ENCODE data around the gene ZC2HC1B. TPM values are rescaled to one million over a fixed set of nuclear protein-coding genes. Genes with fewer than 3 reads are reported as not detected.
A peak's percentile ranks its signal among the peaks of the same experiment; 100 is the strongest.

Gene ZC2HC1B
- total RNA-seq, 1 donor from 2014 or later = not detected

DNA sequence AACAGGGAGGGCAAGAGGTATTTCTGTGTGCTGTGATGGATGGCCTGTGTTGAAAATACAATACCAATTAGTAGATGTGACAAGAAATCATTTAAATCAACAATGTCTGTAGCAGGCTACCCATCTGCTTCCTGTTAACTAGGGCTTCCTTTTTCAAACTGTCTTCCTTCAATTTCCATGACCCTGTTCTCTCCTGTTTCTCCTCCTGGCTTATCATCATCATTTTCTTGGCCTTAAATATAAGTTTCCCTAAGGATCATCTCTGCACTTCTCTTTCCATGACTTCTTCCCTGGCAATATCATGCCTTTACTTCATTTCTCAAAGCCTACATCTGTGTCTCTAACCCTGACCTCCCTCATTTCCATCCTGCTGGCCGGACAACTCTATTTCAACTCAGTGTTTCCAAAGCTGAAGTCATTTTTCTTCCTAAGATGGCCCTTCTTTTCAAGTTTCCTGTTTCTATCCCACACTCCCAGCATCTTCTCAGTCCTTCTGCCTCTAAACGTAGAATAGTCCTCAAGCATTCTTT lies 18.2 kb downstream of the ZC2HC1B start:
- H3K4me3 ChIP-seq = no peak overlapping the region
- H3K36me3 ChIP-seq = no peaks in the 10 kb centered on the region
- no peaks in the 10 kb centered on the region for H3K27me3 ChIP-seq (ENCODE audit: low read depth)
- no peak for DNase-seq
- ATAC-seq = no peak
- H3K9me3 ChIP-seq = peaks cover 18% of the 10 kb centered on the region
- TF ChIP-seq, protein P1, sequence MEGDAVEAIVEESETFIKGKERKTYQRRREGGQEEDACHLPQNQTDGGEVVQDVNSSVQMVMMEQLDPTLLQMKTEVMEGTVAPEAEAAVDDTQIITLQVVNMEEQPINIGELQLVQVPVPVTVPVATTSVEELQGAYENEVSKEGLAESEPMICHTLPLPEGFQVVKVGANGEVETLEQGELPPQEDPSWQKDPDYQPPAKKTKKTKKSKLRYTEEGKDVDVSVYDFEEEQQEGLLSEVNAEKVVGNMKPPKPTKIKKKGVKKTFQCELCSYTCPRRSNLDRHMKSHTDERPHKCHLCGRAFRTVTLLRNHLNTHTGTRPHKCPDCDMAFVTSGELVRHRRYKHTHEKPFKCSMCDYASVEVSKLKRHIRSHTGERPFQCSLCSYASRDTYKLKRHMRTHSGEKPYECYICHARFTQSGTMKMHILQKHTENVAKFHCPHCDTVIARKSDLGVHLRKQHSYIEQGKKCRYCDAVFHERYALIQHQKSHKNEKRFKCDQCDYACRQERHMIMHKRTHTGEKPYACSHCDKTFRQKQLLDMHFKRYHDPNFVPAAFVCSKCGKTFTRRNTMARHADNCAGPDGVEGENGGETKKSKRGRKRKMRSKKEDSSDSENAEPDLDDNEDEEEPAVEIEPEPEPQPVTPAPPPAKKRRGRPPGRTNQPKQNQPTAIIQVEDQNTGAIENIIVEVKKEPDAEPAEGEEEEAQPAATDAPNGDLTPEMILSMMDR (IDR thresholded peaks at IDR 0.05) = no peak
- intact Hi-C loops (cut with DNase I) = no loop called here
- no peaks in the 10 kb centered on the region for H3K4me1 ChIP-seq
- no peak overlapping the region for H3K27ac ChIP-seq

DNA sequence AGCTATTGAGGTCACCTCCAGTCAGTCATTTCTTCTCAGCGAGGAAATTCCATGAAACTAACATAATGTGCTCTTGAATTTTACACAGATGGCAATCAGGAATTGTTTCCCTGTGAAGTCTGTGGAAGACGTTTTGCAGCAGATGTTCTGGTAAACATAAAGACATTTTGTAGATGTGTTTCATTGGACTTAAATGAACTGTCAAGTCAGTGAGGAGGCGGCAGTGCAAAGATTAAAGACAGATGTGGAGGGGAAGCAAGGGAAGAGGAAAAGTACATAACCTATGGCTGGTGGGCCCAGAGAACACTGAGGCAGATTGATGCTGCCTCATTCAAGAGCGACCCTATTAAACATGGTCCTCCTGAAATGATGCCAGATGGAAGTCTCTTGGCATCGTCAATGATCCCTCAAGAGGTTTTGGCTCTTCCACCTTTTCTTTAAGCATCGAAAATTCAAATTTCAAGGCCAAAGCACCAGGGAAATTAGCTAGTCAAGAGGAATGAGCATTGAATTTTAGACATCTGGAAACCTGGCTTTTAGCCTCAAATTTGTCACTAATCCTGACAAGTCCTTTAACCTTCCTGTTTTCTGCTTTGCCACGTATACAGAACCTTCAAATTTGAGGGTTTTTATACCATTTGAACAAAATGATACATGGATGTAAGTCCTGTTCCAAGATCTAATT lies 20.1 kb downstream of the ZC2HC1B start:
- intact Hi-C loops (cut with DNase I) = no loop called here
- Histone ChIP-seq H3K9me3 (peaks cover 1% of the 10 kb centered on the region), H3K27me3 (ENCODE audit: low read depth) (no peaks in the 10 kb centered on the region), H3K36me3 (no peaks in the 10 kb centered on the region), H3K27ac (no peak overlapping the region), H3K4me3 (no peak overlapping the region), H3K4me1 (no peaks in the 10 kb centered on the region)
- DNase-seq (no peak), ATAC-seq (no peak)
- TF ChIP-seq, protein P1 (IDR thresholded peaks at IDR 0.05) = no peak

DNA sequence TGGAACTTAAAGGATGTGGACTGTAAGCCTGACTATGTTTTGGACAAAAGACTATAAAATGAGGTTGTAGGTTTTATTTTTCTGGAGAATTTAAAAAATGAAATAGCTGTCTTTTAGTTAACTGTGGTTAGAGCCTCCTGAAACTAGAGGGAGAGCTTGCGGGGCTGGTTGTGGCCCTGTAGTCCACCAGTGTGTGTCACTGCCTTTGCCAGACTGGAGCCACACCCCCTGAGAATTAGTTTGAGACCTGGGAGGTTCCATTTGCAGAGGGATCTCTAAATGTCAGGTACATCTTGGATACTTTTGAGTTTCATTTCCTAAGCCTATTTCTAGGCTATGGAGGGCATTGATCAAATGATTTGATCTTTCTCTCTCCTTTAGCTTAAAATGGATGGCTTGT lies 20.8 kb downstream of the ZC2HC1B start:
- intact Hi-C loops (cut with DNase I) = no loop called here
- DNase-seq = no peak
- no peaks in the 10 kb centered on the region for H3K4me1 ChIP-seq

DNA sequence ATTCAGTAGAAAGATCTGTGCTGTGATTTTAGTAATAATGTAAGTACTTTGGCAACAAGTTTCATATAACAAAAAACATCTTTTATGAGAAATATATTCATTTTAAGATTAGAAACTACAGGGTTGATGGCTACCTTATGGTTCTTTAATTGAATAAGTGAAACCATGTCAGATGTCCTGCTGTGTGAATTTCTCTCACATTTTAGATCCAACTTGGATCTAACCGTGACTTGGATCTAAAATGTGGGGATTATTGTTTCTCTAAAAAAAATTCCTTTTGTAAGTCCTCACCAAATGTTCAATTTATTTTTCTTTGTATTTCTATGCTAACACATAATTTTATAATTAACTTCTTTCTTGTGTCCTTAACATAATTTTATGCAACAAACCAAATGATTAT lies 30.4 kb downstream of the ZC2HC1B start:
- H3K4me1 ChIP-seq = peaks cover 7% of the 10 kb centered on the region
- DNase-seq (no peak), ATAC-seq (no peak)
- H3K4me3 ChIP-seq = no peak overlapping the region
- intact Hi-C loops (cut with DNase I) = no loop called here
- H3K9me3 ChIP-seq = no peaks in the 10 kb centered on the region
- TF ChIP-seq, protein P1 (IDR thresholded peaks at IDR 0.05) = no peak
- no peaks in the 10 kb centered on the region for H3K36me3 ChIP-seq
- no peaks in the 10 kb centered on the region for H3K27me3 ChIP-seq (ENCODE audit: low read depth)
- no peak overlapping the region for H3K27ac ChIP-seq

More for the DNA sequence above, 20.8 kb downstream of the ZC2HC1B start:
- Histone ChIP-seq H3K9me3 (no peaks in the 10 kb centered on the region), H3K4me3 (no peak overlapping the region), H3K27ac (no peak overlapping the region), H3K27me3 (ENCODE audit: low read depth) (no peaks in the 10 kb centered on the region), H3K36me3 (no peaks in the 10 kb centered on the region)
- ATAC-seq = no peak
- TF ChIP-seq, protein P1 (IDR thresholded peaks at IDR 0.05) = no peak

DNA sequence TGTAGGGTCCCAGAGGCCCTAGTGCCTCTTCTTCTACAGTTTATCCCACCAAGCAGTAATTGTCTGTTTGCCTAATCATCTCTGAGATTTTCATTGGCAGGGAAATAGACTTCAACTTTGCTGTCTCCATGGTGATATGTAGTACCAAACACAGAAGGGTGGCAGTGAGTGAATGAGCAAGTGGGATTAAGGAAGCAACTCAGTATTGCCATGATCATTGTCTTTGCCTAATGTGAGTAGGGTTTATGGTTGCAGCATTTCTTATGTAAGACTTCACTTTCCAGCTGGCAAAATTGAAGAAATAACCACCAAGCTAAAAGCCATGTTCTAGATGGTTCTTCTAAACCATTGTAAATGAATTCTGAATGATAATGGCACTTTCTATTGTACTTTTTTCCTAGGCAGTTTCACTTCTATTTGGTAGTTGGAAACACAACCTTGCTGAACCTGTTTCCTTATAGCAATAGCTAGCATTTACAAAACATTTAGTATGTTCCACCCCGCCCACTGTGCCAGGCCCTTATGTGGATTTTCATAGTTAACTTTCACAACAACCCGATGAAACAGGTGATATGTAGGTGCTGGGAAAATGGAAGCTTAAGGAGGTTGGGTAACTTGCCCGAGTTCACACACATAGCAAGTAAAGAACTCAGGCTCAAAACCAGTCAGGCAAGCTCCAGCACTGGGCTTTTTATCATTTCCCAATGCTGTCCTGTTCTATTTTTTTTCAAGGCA lies 32.0 kb downstream of the ZC2HC1B start:
- Histone ChIP-seq H3K4me1 (peaks cover 7% of the 10 kb centered on the region), H3K36me3 (no peaks in the 10 kb centered on the region), H3K4me3 (no peak overlapping the region), H3K27me3 (ENCODE audit: low read depth) (no peaks in the 10 kb centered on the region), H3K27ac (peak overlapping the region; percentile 41), H3K9me3 (no peaks in the 10 kb centered on the region)
- intact Hi-C loops (cut with DNase I) = no loop called here
- TF ChIP-seq, protein P1 (IDR thresholded peaks at IDR 0.05) = no peak
- ATAC-seq = peak; percentile 82 to 85
- peak; percentile 68 for DNase-seq
